Anterior cingulate cortex (tissue), 58 donors: Measurements from ENCODE around the gene B3GNT3.
"Not testable (repeated sequence)": the region's sequence is repeated elsewhere in the genome, so short reads cannot be mapped to it uniquely, and the experiment has no call there.

Source experiments
- DNase-seq, 58 donors: peaks; one replicate each; lab custom pipeline; 2025; lab: John Stamatoyannopoulos, UW

Gene B3GNT3

DNA sequence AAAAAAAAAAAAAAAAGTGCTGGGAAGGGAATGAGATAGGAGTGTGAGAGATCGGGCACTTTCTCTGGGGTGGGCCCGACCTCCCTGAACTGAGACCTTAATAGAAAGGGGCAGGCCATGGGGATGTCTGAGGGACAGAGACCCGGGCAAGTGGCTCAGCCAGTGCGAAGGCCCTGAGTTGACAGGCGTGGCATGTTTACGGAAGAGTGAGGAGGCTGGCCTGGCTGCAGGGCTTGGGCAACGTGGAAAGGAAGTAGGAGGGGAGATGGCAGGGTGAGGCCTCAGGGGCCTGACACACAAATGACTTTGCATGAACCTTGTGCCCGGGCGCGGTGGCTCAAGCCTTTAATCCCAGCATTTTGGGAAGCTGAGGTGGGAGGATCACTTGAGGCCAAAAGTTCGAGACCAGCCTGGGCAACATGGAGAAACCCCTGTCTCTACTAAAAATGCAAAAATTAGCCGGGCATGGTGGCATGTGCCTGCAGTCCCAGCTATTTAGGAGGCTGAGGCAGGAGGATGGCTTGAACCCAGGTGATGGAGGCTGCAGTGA lies 29.8 kb upstream of the B3GNT3 start:
- DNase-seq: peak in 17 of 58 donors; percentile 5 to 56 (median 17)

DNA sequence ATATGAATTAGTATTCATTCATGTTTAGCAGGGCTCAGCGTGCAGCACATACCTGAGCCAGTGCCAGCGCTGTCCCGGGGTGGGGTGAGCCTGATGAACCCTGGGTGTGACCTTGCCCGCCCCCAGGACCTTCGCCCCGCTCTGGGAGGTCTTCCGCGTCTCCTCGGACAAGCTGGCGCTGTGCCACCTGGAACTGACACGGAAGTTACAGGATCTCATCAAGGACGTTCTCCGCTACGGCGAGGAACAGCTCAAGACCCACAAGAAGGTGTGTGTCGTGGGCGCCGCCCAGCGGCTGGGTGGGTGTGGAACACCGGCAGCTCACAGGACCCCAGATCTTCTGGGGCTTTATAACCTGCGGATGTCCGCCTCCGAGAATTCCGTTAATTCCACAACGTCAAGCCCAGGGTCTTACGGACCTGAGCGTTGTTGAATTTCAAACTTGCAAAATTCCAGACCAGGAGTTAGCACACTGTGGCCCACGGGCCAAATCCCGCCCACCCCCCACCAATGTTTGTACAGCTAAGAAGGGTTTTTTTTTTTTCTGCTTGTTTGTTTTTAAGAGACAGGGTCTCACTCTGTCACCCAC lies 28.3 kb upstream of the B3GNT3 start:
- peak in 51 of 58 donors; percentile 7 to 76 (median 47) for DNase-seq

DNA sequence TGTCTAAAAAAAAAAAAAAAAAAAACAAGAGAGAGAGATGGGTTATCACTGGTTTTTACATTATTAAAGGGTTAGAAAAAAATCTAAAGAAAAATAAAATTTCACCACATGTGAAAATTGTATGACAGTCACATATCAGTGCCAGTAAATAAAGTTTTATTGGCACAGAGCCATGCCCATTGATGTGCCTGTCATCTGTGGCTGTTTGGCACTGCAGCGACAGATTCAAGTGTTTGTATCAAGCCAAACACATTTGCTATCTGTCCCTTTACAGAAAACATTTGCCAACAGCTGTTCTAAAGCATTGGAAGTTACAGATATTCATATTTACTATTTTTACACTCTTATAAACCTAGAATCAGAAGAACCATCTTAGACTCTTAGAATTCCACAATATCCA lies 27.4 kb upstream of the B3GNT3 start:
- DNase-seq: no peak

DNA sequence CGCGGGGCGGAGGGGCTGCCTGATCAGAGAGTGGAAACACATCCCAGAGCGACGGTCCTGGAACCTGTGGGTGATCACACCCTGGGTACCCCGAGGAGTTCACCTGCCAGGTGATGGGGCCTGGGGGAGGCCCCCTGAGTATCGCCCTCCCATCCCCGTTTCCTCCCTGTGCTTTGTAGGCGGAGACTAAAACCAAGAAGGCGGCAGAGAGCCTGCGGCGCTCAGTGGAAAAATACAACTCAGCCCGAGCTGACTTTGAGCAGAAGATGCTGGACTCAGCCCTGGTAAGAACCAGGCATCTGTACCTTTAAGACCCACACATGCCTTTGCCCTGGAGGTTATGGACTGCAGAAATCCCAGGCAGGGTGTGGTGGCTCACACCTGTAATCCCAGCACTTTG lies 24.3 kb upstream of the B3GNT3 start:
- DNase-seq: no peak

DNA sequence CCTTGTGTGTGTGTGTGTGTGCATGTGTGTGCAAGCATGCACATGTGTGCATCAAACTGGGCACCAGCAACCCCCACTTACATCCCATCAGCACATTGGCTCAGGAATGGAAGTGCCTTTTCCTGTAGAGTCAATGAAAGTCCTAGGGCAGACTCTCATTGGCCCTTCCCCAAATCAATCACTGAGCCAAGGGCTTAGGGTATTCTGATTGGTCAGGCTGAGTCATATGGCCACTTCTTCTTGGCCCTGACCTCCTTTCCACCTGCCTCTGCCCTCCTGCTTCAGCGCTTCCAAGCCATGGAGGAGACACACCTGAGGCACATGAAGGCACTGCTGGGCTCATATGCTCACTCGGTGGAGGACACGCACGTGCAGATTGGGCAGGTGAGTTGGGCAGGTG lies 22.8 kb upstream of the B3GNT3 start:
- DNase-seq: no peak

DNA sequence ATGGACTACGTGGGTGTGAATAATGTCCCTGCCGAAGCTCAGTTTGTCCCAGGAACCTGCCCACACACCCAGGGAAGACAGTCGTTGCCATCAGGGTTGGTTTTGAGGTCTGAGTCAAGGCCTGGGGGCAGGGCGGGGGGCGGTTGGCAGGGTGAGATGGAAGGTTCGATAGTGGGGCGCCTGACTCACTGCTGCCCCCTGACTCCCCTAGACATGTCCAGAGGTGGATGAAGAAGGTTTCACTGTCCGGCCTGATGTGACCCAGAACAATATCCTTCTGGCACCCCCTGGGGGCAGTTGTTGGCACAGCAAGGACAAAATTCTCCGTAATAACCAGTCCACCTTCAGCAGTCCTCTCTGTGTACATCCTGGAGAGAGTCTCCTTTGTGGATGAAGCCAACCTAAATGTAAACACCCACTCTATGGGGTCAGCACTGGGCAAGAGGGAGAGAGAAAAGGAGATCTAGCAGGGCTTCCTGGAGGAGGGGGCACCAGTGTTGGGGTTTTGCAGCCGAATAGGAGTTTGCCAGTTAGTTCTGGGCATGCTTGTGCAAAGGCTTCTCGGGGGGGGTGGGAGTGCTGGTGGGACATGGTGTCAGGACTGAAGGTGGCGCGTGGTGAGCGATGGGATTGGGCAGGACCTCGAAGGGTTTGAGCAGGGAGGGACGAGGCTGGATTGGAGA lies 19.6 kb upstream of the B3GNT3 start:
- peak in 6 of 58 donors; percentile 2 to 28 (median 12) for DNase-seq

DNA sequence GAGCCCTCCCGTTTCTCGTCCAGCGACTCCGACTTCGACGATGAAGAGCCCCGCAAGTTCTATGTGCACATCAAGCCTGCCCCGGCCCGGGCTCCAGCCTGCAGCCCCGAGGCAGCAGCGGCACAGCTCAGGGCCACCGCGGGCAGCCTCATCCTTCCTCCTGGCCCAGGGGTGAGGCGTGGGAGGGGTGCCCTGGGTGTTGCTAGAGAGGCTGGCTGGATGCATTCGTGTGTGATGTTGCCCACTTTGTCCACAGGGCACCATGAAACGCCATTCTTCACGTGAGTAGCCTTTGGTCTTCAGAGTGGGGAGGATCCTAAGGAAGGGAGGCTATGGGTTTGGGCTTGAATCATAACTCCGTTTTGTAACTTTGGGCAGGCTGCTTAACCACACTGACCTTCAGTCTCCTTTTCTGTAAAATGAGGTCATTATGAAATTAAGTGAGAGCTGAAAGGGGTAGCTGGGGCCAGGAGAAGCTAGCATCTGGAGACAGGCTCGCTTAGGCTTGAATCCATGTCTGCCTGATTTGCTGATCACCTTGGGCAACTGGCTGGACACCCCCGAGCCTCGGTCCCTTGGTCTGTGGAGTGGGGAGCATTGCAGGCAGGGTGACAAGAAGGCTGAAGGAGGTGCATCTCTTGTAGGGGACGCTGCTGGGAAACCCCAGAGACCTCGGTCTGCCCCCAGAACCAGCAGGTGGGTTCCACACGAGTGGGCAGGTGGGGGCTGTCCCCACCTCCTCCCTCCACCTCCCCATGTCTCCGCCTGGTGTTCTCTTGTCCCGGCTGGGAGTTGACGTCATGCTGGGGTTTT lies 18.7 kb upstream of the B3GNT3 start:
- DNase-seq: no peak

DNA sequence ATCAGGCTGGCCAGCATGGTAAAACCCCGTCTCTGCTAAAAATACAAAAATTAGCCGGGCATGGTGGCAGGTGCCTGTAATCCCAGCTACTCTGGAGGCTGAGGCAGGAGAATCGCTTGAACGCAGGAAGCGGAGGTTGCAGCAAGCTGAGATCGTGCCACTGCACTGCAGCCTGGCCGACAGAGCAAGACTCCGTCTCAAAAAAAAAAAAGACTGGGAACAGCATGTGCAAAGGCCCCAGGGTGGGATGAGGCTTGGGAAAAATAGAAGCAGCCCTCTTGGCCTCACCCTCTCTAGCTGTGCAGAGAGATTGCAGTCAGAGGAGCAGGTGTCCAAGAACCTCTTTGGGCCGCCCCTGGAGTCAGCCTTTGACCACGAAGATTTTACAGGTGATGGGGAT lies 17.1 kb upstream of the B3GNT3 start:
- not testable (repeated sequence) for DNase-seq

DNA sequence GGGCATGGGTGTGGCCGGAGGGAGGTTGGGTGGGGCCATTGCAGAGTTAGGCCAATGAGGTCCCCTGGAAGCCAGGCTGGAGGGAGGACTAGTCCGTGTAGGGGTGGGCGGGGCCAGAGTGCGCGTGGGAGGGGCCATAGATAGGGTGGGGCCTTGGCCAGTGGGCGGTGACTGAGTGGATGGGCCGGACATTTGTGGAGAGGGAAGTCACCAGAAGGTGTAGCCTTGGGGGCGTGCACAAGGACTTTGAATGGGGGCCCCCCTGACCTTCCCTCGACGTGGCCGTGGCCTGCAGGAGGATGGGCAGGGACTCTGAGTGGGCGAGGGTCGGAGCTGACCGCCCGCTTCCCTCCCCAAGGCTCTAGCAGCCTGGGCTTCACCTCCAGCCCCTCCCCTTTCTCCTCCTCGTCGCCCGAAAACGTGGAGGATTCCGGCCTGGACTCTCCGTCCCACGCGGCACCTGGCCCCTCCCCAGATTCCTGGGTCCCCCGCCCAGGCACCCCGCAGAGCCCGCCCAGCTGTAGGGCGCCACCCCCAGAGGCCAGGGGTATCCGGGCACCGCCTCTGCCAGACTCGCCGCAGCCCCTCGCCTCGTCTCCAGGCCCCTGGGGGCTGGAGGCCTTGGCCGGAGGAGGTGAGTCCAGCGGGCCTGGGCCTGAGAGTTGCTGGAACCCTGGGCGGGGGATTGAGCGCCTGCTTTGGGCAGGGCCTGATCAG lies 16.5 kb upstream of the B3GNT3 start:
- peak in 14 of 58 donors; percentile 5 to 42 (median 17) for DNase-seq

DNA sequence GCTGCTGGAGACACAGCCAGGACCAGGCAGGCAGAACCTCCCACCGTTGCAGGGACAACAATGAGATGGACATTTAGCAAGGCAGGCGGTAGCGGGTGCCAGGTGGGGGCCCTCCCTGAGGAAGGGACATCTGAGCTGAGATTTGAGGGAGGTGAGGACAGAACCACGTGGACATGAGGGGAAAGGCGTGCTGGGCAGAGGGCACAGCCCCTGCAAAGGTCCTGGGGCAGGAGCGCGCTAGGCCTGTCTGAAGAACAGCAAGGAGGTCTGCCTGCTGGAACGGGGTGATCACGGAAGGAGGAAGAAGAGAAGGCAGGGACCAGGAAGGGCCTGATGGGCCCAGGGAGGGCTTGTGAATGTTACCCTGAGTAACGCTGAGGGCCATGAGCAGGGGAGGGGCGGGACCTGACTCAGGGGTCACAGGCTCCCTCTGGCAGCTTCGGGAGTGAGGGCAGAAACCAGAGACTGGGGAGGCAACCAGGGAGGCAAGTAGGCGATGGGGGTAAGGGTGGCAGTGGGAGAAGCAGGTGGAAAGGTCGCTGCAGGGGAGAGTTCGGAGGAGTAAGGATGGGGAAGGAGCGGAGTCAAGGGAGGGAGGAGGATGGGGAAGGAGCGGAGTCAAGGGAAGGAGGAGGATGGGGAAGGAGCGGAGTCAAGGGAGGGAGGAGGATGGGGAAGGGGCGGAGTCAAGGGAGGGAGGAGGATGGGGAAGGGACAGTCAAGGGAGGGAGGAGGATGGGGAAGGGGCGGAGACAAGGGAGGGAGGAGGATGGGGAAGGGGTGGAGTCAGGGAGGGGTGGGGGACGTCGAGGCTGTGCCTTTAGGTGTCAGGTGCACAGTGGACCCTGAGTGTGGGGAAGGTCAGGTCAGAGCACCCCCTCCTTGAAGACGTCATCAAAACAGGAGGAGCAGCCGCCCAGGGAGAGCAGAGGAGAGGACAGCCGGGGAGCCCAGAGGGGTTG lies 15.7 kb upstream of the B3GNT3 start:
- DNase-seq: peak in 34 of 58 donors; percentile 6 to 63 (median 30)

DNA sequence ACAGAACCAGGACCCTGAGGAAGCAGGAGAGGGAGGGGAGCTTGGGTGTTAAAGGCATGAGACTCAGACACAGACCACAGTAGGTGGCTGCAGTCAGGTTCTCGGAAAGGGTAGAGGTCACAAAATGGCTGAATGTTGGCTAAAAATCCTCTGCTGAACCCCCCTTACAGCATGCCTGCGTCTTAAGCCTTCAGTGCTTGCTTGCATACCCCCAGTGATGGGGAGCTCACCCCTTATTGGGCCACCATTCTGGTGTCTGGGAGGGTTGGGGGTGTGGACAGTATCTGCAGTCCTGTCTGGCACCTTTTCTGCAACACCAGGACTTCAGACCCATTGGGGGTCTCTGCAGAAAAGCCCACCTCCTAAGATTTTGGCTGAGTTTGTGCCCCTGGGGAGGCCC lies 14.2 kb upstream of the B3GNT3 start:
- DNase-seq: no peak

DNA sequence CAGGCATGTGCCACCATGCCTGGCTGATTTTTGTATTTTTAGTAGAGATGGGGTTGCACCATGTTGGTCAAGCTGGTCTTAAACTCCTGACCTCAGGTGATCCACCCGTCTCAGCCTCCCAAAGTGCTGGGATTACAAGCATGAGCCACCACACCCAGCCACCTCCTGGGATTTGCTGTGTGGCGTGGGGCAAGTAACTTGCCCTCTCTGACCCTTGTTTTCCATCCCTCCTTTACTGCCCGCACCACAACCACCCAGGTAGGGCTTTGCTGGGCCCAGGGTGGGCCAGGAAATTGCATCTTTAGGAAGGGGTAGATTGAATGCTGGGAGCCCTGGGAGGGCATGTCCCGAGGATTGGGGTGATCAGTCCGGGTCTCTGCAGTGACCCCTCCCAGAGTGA lies 11.2 kb upstream of the B3GNT3 start:
- not testable (repeated sequence) for DNase-seq

DNA sequence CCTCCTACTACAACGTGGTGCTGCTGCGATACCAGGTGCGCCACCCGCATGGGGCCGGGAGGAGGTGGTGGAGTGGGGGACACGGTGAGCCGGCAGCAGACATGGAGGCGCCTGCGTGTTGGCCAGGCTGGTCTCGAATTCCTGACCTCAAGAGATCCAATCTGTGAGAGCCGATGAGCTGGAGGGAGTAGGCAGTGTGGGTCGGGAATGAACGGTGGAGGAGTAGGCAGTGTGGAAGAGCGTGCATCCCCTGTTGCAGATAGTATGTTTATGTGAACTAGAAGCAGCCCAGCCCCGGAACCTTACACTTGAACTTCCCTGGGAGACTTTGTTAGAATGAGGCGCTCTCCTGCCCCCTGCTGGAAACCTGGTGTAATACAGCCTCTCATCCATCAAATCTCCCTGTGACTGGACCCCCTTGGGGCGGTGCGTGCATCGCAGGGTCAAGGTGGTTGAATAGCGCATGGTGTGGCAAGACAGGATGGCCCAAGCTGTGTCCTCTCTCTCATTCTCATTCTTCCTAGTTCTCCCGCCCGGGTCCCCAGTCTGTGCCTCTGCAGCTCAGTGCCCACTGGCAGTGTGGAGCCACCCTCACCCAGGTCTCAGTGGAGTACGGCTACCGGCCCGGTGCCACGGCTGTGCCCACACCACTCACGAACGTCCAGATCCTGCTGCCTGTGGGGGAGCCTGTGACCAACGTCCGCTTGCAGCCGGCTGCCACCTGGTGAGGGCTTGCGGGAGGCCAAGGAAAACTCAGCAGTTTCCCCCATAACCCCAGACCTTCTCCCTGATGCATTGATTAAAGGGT lies 10.5 kb upstream of the B3GNT3 start:
- peak in 47 of 58 donors; percentile 3 to 73 (median 31) for DNase-seq

DNA sequence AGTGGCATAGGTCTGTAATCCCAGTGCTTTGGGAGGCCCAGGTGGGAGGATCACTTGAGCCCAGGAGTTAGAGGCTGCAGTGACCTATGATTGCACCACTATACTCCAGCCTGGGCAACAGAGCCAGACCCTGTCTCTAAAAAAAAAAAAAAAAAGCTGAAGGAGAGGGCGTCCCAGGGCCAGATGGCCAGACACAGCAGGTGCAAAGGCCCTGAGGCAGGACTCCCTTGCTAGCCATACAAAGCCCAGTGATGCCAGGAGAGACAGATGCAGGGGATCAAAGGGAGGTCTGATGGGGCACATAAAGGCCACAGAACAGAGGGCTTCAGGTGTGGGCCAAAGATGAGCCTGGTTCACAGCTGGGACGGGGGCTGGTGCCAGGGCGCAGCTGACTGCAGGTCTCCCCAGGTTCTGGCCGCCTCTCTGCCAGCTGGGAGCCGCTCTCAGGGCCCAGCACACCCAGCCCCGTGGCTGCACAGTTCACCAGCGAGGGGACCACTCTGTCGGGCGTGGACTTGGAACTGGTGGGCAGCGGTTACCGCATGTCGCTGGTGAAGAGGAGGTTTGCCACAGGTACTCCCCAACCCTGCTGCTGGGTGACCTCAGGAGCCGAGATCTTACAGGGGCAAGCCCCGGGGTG lies 7.5 kb upstream of the B3GNT3 start:
- DNase-seq: no peak

DNA sequence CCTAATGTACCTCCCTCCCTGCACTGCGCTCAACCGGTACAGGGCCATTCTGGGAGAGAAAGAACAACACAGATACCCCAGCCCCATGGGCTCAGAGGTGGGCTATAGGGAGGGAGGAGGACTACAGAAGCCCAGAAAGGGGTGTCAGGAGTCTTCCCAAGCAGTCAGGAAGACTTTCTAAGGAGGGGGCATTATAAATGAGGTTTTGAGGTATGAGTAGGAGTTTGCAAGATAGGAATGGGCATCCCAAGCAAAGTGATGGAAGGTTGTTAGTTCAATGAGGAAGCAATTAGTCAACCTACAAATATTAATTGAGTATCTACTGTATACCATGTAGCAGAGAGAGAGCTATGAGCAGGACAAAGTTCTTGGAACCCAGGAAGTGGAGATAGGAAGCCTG lies 6.3 kb upstream of the B3GNT3 start:
- no peak for DNase-seq

DNA sequence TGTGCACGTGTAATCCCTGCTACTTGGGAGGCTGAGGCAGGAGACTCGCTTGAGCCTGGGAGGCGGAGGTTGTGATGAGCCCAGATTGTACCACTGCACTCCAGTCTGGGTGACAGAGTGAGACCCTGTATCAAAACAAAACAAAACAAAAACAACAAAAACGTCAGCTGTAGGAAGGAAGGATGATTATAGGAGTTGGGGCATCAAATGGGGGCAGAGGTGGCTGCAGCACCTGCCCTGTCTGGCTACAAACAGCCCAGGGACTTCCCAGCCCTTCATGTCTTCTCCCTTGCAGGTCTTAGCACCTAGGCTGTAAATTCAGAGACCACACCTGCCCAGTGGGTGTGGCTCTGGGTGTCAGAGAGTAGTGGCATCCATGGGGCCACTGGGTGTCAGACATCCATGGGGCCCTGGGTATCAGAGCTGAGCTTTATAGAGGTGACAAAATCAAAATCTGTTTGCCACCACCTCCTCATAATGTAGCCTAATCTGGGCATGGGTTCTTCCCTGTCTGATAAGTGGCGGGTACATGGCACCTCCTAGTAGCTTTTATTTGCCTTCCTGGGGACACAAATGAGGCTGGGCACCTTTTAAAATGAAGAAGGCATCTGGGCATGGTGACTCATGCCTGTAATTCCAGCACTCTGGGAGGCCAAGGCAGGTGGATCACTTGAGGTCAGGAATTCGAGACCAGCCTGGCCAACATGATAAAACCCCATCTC lies 4.7 kb upstream of the B3GNT3 start:
- no peak for DNase-seq

DNA sequence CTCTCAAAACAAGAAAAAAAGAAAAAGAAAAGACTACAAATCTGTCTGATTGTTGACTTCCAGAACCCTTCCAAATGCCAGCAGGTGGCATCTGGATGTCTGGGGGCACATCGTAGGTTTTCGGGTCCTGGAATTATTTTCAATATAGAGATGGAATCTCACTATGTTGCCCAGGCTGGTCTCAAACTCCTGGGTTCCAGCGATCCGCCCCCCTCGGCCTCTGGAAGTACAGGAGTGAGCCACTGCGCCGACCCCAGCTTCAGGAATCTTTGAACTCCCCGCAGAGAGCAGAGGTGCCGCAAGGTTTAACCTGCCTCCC lies 567 bp upstream of the B3GNT3 start:
- no peak for DNase-seq

DNA sequence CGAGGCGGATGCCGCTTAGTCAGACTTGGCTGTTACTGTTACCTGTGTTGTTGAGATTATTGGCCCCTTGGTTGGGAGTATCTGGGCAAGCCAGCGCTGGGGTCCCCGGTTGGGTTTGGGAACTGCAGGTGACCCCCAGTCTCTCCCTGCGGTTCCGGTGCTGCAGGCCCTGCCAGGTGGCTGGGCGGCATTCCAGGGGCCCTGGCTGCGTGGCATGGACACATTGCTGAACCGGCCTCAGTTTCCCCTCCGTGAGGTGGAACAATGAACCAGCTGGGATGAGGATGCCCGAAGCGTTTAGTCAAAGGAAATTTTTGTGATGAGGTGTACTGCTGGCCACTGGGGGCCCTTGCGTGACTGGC lies 538 bp downstream of the B3GNT3 start:
- DNase-seq: no peak
